ENCODE results near the gene LAMC3.

DNA sequence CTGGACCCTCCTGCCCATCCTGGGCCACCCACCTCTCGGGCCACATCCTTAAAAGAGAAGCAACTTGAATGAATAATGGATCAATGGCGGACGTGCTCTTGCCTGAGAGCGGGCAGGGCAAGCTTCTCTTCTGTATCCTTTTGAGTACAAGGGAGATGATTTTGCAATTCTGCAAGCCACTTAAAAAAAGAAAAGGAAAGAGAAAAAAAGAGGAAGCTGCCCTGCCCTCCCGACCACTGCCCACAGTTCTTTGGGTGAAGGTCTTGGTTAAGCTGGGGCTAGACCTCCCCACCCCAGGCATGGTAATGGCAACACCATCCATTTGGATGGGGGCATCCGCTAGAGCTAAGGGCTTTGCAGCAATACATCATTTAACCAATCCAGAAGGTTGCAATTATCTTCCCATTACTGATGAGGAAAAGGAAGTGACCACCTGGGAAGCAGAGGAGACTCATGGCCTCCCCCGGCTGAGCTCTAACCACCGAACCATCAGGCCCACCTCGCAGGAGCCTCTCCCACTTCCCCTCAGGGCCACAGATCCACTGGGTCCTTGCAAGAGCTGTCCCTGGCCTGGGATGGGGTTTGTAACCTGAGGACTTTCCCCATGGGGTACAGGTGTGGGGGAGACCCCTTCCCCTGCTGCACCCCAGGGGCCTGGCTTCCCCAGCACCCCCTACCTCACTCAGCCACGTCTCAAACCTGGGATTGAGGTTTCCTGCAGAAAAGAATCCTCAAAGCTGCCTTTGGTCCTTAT lies 27.8 kb upstream of the LAMC3 start:
- TF ChIP-seq, protein P1, sequence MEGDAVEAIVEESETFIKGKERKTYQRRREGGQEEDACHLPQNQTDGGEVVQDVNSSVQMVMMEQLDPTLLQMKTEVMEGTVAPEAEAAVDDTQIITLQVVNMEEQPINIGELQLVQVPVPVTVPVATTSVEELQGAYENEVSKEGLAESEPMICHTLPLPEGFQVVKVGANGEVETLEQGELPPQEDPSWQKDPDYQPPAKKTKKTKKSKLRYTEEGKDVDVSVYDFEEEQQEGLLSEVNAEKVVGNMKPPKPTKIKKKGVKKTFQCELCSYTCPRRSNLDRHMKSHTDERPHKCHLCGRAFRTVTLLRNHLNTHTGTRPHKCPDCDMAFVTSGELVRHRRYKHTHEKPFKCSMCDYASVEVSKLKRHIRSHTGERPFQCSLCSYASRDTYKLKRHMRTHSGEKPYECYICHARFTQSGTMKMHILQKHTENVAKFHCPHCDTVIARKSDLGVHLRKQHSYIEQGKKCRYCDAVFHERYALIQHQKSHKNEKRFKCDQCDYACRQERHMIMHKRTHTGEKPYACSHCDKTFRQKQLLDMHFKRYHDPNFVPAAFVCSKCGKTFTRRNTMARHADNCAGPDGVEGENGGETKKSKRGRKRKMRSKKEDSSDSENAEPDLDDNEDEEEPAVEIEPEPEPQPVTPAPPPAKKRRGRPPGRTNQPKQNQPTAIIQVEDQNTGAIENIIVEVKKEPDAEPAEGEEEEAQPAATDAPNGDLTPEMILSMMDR (IDR thresholded peaks at IDR 0.05; ENCODE audit: poor library complexity, severe bottlenecking) = no peak
- TF ChIP-seq EZH2 (IDR thresholded peaks at IDR 0.05; ENCODE audit: borderline replicate concordance, insufficient read depth, low read length, poor library complexity, severe bottlenecking) = no peak
- no peak for TF ChIP-seq EP300 (conservative IDR thresholded peaks at IDR 0.05; ENCODE audit: poor library complexity, severe bottlenecking)
- no peak for TF ChIP-seq TAF1 (IDR thresholded peaks at IDR 0.05; ENCODE audit: low read depth)

All from neural cell (in vitro differentiated cells).